ENCODE measurements around the gene NPTX1.

Gene NPTX1

DNA sequence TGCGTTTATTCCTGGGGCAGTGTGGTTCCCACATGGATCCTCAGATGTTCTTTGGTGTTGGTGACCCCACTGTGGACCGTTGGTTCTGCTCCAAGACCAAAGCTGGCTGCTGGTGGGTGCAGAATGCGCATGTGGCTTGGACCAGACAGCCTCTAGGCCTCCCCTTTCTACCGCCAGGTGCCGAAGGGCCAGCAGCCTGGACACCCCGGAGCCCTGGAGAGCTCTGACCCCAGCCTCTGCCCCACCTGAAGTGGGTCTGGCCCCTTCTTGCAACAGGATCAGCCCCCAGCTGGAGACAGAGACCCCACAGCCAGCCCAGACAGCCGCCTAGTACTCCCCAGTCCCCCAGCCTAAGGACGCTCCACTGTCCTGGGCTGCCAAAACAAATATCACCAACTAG, 18.4 kb downstream of the NPTX1 start:
- no peak for DNase-seq (ENCODE audit: low read depth)

- no peak for DNase-seq (ENCODE audit: low read depth)
These were observed 19.1 kb downstream of the NPTX1 start for GRCh38 chr17:80457236-80457856.

DNA sequence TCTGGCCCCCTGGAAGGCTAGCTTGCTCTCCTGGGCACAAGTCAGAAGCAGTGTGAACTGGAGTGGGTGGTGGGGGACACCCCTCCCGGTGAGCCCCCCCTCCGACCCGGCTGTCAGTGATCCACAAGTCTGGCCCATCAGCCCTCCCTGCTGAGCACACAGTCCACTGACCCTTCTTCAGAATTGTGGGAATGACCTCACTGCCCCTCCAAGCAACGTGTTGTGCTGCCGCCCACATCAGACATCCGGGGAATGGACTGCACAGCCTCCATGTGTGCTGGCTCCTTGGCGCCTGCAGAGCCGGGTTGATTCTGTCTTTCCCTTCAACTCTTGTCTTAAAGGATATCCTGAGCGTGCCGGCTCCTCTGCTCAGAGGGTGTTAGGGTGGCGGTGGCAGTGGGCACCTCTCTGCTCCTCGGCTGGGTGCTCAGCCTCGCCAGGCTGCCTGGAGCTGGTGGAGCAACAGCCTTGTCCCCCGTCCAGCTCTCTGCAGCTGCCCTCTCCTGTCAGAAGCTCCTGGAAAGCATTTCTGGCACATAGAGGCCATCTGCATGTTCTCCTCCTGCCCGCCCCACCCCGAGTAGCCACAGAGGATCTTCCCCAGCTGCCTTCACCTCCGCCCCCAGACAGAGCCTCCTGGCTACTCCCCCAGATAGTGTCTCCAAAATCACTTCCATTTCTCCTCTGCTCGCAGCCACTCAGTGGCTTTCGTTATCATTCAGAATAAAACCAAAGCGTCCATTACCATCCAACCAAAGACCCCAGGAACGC, 19.8 kb downstream of the NPTX1 start:
- no peak for DNase-seq (ENCODE audit: low read depth)

- DNase-seq (ENCODE audit: low read depth) = no peak
These were observed 20.6 kb downstream of the NPTX1 start for GRCh38 chr17:80455784-80456183.

DNA sequence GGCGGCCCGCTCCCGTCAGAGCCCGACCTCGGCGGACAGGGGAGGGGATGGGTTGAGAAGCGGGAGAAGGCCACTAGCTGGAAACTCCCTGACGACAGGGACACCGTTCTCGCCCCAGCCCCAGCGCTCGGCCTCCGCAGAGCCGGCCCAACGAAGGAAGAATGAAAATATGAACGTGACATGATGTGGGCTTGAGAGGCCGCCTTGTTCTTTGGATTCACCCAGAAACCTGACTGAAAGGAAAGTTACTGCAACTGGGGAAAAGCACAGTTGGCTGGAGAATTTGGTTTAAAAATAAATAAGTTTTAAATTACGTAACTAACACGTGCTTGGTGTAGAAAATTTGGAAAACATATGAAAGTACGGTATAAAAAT, 21.1 kb downstream of the NPTX1 start:
- DNase-seq (ENCODE audit: low read depth) = peak; percentile 28

- peak; percentile 95 for DNase-seq (ENCODE audit: low read depth)
These were observed 21.7 kb downstream of the NPTX1 start for GRCh38 chr17:80454557-80455335.

DNA sequence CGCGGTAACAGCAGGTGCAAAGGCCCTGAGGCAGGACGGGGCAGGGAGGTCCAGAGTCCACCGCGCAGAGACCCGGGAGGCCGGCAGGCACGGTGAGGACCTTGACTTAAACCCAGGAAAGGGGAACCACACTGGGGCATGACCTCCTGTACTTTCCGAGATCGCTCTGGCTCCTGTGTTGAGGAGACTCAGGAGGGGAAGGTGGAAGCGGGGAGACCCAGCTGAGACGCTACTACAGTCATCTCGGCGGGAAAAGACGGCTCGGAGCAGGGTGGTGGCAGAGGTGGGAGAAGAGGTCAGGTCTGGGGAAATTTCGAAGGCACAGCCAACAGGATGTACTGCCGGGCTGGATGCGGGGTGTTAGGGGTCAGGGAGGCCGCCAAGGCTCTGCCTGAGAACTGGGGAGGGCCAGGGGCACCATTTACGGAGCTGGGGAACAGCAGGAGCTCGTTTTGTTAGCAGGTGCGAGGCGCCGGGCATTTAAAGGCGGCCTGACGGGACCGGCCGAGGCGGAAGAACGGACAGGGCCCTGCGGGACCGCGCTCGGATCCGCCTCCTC, 22.3 kb downstream of the NPTX1 start:
- DNase-seq (ENCODE audit: low read depth) = no peak

GRCh38 chr17:80453126-80453997, 23.0 kb downstream of the NPTX1 start:
- no peak for DNase-seq (ENCODE audit: low read depth)

DNA sequence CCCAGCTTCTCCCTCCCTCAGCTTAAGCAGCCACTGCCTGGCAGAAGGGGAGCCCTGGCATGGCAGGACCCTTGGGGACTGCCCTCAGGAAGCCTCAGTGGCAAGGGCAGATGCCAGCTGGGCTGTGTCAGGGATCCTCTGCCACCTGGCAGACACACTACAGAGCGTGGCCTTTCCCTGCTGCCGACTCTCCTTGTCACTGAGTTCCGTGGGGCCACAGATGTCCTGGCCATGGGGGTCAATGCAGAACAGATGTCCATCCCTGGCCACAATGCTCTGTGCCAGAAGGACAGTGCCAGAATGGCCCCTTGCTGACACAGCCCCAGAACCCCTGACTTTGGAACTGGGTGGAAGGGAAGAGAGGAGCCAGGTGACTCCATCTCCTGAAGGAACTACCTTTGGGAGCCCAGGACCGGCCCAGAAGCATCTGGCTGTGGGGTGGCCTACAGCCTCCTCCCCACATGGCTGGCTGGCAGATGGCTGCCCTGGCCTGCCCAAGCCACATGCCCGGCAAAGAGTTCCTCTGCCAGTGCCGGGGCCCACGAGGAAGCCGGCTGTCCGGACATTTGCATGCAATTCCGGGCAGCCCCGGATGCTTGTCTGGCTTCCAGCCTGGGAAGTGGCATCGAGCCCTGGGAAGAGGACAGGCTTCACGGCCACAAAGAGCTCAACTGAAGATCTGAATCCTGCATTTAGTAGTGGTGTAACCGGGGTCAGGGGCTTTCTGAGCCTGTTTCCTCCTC, 24.1 kb downstream of the NPTX1 start:
- no peak for DNase-seq (ENCODE audit: low read depth)

GRCh38 chr17:80451104-80451775, 25.2 kb downstream of the NPTX1 start:
- no peak for DNase-seq (ENCODE audit: low read depth)

GRCh38 chr17:80449930-80450576, 26.4 kb downstream of the NPTX1 start:
- DNase-seq (ENCODE audit: low read depth) = no peak

DNA sequence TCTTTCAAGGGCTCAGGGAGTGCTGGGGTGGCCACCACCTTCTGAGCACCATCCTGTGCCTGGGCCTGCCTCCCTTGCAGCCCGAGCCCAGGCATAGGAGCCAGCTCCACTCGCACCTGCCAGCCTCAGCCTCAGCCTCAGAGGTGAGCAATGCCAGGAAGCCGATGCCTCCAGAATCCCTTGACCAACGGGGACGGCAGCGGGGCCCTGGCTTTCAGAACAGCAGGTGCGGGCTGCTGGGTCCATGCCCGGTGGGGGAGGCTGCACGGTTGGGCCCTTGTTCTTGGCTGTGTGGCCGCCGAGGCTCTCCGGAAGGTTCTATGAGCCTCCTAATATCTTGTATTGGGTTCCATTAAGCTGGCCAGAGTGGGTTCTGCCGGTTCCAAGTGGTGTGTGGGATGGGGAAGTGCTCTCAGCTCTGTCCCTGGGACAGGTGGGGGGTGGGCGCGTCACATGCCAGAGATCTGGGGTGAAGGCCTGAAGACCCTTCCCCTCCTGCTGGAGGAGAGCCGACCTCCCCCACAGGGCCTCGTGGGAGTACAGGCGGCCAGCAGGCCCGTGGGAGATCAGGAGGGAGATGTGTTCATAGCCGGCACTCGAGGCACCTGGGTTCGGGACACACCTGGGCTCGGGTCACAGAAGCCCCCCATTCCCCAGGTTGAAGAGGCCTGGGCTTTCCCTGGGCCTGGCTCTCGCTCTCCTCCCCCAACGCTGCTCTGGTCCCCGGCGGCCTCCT, 27.0 kb downstream of the NPTX1 start:
- no peak for DNase-seq (ENCODE audit: low read depth)

DNA sequence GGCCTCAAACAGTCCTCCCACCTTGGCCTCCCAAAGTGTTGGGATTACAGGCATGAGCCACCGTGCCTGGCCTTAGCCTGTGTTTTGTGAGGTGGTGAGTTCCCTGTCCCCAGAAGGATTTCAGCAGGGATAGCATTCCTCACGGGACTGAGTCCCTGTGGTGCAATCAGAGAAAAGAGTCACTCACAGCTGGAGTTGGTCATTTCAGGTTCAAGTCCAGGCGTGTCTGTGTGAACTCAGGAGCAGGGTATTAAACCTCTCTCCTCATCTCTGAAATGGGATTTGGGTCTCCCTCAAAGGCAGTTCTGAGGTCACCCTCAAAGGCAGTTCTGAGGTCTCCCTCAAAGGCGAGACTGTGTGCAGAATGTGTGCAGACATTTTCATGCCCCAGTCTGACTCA, 28.6 kb downstream of the NPTX1 start:
- DNase-seq (ENCODE audit: low read depth) = no peak

- DNase-seq (ENCODE audit: low read depth) = no peak
These were observed 29.6 kb downstream of the NPTX1 start for GRCh38 chr17:80446645-80447405.

DNA sequence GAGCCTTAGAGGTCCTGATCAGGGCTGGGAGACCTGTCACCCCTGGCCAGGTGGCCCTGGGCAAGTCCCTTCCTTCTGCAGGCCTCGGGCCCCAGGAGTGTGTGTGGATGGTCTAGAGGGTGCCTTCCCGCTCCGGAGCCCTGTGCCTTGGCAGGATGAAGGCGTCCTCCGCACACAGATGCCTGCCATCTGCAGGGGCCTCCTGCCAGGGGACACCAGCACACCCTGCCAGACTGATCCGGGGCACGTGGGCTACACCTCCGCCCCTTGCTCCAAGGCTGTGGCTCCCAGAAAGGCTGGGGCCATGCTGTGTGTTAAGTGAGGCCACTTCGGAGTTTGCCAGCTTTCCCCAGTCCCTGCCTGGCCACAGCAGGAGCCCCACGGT, 30.7 kb downstream of the NPTX1 start:
- DNase-seq (ENCODE audit: low read depth) = no peak

- no peak for DNase-seq (ENCODE audit: low read depth)
These were observed 31.2 kb downstream of the NPTX1 start for GRCh38 chr17:80445007-80445725.

DNA sequence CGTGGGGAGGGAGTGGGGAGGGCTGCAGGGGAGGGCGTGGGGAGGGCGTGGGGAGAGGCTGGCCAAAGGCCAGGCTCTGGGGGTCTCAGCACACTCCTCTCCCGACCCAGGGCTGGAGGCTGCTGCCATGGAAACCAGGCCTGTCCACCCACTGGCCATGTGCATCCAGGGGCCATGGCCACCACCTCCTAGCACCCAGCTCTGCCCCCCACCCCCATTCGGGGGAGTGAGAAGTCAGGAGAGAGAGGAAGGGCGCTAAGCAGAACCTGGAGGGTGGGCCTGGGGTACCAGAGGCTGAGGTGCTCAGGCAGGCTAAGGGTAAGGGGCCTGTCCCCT, 31.8 kb downstream of the NPTX1 start:
- no peak for DNase-seq (ENCODE audit: low read depth)
